Loucy (cell line): Measurements from ENCODE around the gene CXXC1.

Source experiments
- CTCF ChIP-seq: fragments of 200-600 bp; sonication (generic); conservative IDR thresholded peaks from 2 replicates; pipeline ENCODE4 v1.5.1; 2014; ENCODE audit warnings: mild to moderate bottlenecking, antibody characterized with exemption, low read length
- EZH2phosphoT487 ChIP-seq: fragments of 200-600 bp; IDR thresholded peaks from 2 replicates; pipeline ENCODE4 v1.6.1; 2018; ENCODE audit warnings: antibody characterized with exemption, mild to moderate bottlenecking, moderate library complexity, borderline replicate concordance

GRCh38 chr18:50277942-50278341 lies 9.6 kb downstream of the CXXC1 start:
- no peak for TF ChIP-seq CTCF
- TF ChIP-seq EZH2phosphoT487, result no peak
